Lung microvascular endothelial cell (primary cell): ENCODE measurements around the gene MYO1A. TPM values are rescaled to one million over a fixed set of nuclear protein-coding genes. Genes with fewer than 3 reads are reported as not detected.
"Not testable (repeated sequence)": the region's sequence is repeated elsewhere in the genome, so short reads cannot be mapped to it uniquely, and the experiment has no call there.

Experiments
- DNase-seq, 2 donors: peaks; one replicate each; pipeline versions ENCODE4 v3.0.0 to v3.0.0-alpha.2; 2010; ENCODE audit warnings: low read depth in 2 of 2
- total RNA-seq: library from RNA; depleted of rRNA; stranded (reverse); fragments of >200 nt; gene quantifications from 2 replicates; pipeline ENCODE4 v1.2.1, GENCODE V29; 2014

Gene MYO1A
- total RNA-seq, 1 donor from 2014 or later = not detected

- peak; percentile 71 to 87 for DNase-seq
These were observed 37.9 kb upstream of the MYO1A start for GRCh38 chr12:57087691-57088353.

- DNase-seq = peak; percentile 73 to 83
These were observed 37.2 kb upstream of the MYO1A start for GRCh38 chr12:57087010-57087690.

GRCh38 chr12:57086493-57087009 lies 36.6 kb upstream of the MYO1A start:
- peak; percentile 71 to 84 for DNase-seq

GRCh38 chr12:57085999-57086492 lies 36.1 kb upstream of the MYO1A start:
- no peak for DNase-seq

GRCh38 chr12:57080855-57081254 lies 30.9 kb upstream of the MYO1A start:
- no peak for DNase-seq

GRCh38 chr12:57079821-57080220 lies 29.9 kb upstream of the MYO1A start:
- no peak for DNase-seq

GRCh38 chr12:57078519-57079404 lies 28.8 kb upstream of the MYO1A start, which contains the start of gene NEMP1:
Gene NEMP1, minus strand, starts transcription at chr12:57078791. Its CDS starts 46 bp downstream, at chr12:57078745.
- DNase-seq = peak; percentile 100

- not testable (repeated sequence) for DNase-seq
These were observed 23.9 kb upstream of the MYO1A start for GRCh38 chr12:57073566-57074450.

GRCh38 chr12:57072661-57073060 lies 22.7 kb upstream of the MYO1A start:
- no peak for DNase-seq

GRCh38 chr12:57069523-57069922 lies 19.6 kb upstream of the MYO1A start:
- peak; percentile 87 to 89 for DNase-seq

GRCh38 chr12:57066245-57066644 lies 16.3 kb upstream of the MYO1A start:
- no peak for DNase-seq

GRCh38 chr12:57063991-57064685 lies 14.2 kb upstream of the MYO1A start:
- DNase-seq = peak in 1 of 2 donors; percentile 44

- DNase-seq = no peak
These were observed 8.5 kb upstream of the MYO1A start for GRCh38 chr12:57058454-57058853.

- no peak for DNase-seq
These were observed 7.3 kb upstream of the MYO1A start for GRCh38 chr12:57057067-57057751.

GRCh38 chr12:57055824-57056223 lies 5.9 kb upstream of the MYO1A start:
- DNase-seq = no peak

- not testable (repeated sequence) for DNase-seq
These were observed 4.0 kb upstream of the MYO1A start for GRCh38 chr12:57053901-57054300.

- DNase-seq = not testable (repeated sequence)
These were observed 3.2 kb upstream of the MYO1A start for GRCh38 chr12:57053146-57053545.

- DNase-seq = no peak
These were observed 1.1 kb upstream of the MYO1A start for GRCh38 chr12:57051011-57051410.

GRCh38 chr12:57049119-57049446 lies 846 bp downstream of the MYO1A start:
- no peak for DNase-seq
